NCI-H1092 (cell line): ENCODE results near the gene CDT1.

Experiments
- DNase-seq: peaks from one replicate; lab custom pipeline; 2025; lab: John Stamatoyannopoulos, UW

The CDT1 gene

GRCh38 chr16:88803264-88803987 lies at the start of gene CDT1:
Gene CDT1, plus strand, starts transcription at chr16:88803789. Its CDS starts 43 bp downstream, at chr16:88803832.
- peak; percentile 73 for DNase-seq

GRCh38 chr16:88754109-88754911 lies 49.3 kb upstream of the CDT1 start:
- no peak for DNase-seq

GRCh38 chr16:88754912-88755744 lies 48.5 kb upstream of the CDT1 start:
- no peak for DNase-seq

- DNase-seq = no peak
Measured at GRCh38 chr16:88755745-88756443, 47.7 kb upstream of the CDT1 start.

DNA sequence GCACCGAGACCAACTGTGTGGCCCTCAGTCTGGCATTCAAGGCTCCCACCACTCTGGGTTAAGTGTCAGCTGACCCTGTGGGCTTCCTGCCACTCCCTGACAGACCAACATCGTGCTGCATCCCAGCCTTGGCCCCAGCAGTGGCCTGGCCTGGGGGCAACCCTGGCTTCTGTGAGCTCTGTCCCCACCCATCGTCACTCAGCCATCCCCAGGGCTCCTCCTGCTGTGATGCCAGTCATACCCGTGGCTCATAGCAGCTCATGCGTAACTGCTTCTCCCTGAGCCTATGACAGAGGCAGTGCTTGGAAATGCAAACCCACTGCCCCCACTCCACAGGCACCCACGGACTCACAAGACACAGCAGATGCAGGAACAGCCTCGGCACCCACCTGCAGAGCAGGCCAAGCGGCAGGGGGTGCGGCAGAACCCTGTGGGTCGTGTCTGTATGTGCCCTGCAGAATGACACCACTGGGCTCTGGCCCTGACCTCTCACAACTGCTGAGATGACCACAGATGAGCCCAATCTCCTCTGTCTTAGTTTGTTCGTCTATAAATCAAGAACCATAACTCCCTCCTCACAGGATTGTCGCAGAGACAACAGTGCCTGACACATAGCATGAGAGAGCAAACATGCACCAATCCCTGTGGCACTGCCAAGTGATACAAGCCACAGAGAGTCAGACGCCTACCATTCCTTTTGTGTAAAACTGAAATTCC lies 45.2 kb upstream of the CDT1 start:
- DNase-seq = no peak

GRCh38 chr16:88758944-88759244 lies 44.7 kb upstream of the CDT1 start:
- DNase-seq = no peak

DNA sequence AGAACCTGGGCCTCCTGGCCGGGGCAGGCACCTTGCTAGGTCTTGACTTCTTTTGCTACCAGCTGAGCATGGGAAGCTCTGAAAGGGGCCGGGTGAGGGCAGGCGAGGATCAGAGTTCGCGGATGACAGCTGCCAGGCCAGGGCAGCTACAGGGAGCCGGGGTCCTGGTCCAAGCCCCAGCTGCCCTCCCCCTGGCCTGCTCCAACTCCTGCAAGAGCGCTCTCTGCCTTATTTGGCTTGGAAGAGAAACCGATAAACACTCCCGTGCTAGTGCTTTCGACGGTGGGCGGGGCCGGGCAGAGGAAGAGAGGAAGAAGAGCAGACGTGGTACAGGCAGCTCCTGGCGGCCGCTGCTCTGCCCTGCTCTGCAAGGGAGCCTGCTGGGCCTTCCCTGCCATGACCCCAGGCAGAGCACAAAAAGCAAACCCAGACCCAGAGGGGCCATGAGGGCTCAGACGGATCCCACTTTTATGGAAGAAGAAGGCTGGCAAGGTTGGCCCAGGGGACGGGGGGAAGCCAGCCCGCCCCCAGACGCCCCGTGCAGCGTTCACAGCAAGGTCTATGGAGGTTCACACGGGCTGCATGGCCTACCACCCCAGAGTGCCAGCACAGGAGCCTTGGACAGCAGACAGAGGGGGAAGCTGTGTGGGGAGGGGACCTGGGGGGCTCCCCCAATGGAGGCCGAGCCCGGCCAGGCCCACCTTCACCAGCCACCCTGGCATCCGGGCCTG lies 44.2 kb upstream of the CDT1 start:
- DNase-seq = no peak

- DNase-seq = no peak
Measured at GRCh38 chr16:88759976-88760350, 43.6 kb upstream of the CDT1 start.

DNA sequence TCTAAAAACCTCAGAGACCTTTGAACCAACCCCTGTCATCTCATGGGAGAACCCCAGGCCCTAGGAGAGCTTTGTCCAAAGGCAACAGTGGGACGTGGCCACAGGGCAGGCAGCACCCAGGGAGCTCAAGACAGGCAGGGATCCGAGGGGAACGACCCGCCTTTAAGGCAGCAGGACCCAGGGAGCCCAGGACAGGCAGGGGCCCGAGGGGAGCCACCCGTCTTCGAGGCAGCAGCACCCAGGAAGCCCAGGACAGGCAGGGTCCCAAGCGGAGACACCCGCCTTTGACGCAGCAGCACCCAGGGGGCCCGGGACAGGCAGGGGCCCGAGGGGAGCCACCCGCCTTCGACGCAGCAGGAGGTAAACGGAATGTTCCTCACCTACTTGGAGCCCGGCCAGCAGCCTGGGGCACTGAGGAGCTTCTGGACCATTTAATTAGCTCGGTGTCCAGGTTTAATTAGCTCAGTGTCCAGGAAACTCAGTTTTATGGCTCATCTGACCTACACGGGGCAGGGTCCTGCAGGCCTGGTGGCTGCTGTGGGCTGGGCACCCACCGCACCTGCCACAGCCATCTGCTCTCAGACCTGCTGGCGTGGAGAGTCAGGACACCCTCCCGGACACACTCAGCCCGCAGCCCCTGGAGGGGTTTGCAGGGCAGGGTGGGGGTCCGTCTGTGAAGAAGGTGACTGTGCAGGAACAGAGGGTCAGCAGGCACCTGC lies 43.0 kb upstream of the CDT1 start:
- DNase-seq = no peak

- no peak for DNase-seq
Measured at GRCh38 chr16:88761143-88761534, 42.5 kb upstream of the CDT1 start.

- DNase-seq = no peak
Measured at GRCh38 chr16:88761830-88762229, 41.8 kb upstream of the CDT1 start.

DNA sequence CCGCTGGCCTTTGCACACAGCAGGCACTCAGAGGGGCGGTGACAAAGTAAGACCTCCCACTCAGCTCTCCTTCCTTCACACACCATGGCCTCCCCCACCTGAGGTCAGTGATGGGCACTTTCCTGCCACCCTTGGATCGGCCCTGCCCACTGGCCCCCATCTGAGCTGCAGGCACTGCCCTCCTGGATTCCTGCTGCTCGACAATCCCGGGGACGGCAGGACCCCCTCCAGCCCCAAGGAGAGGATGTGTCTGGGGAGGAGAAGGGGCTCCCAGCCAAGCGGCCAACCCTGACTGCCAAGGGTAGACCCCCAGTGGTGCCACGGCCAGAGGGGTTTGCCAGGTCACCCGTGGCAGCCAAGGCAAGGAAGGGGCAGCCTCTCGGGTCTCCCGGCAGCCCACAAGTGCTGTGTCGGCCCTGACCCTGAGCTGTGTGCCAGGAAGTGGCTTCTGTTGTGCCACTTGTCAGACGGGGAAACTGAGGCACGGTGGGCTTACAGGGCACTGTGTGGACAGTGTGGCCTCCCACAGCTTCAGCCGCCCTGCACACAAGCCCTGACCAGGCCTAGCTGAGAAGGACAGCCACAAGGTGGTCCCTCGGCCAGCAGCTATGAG lies 41.2 kb upstream of the CDT1 start:
- no peak for DNase-seq

DNA sequence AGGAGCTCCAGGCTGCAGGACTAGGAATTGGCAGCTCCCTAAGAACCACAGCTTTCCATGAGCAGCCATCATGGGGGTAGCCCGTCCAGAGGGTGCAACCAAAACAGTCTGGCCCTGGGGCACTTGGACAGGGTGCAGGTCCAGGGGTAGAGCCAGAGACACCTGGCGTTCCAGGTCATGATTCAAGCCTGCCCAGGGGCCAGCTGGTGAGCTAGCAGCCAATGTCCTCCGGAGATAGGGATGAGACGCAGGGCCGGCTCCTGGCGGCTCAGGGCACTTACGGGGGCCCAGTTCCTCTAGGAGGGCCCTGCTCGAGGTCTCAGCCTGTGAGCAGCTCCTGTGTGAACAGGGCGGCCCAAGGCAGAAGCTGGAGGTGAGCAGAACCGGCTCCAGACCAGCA lies 40.6 kb upstream of the CDT1 start:
- no peak for DNase-seq

GRCh38 chr16:88763502-88764053 lies 40.0 kb upstream of the CDT1 start:
- no peak for DNase-seq

GRCh38 chr16:88764080-88764479 lies 39.5 kb upstream of the CDT1 start:
- no peak for DNase-seq

- no peak for DNase-seq
Measured at GRCh38 chr16:88764913-88765349, 38.7 kb upstream of the CDT1 start.

DNA sequence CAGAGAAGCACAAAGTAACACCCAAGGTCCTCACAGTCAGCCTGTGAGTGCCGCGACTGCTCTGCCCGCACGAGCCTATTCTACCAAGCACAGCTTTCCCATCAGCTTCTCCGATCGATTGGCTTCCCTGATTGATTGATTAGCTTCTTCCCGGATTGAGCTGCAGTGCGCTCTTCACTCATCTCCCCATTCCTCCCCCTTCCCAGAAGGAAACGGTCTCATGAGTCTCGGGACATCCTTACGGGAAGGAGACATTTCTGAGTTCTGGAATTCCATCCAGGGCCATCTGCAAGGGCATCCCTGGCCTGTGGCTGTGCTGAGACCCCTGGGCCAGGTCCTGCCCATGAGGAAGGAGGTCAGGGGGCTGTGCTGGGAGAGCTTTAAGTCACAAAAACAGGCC lies 36.6 kb upstream of the CDT1 start:
- DNase-seq = no peak

GRCh38 chr16:88767546-88768070 lies 36.0 kb upstream of the CDT1 start:
- DNase-seq = no peak
